IMR-90 (cell line): Measurements from ENCODE around the gene ITSN1.

ENCODE experiments used
- FOS ChIP-seq: fragments of 150-350 bp; IDR thresholded peaks from 2 replicates; pipeline ENCODE4 v1.6.1; 2016; ENCODE audit warnings: low read depth, low read length
- MXI1 ChIP-seq: IDR thresholded peaks from 2 replicates; pipeline ENCODE4 v1.6.1; 2012; ENCODE audit warnings: low read depth, mild to moderate bottlenecking, low read length, moderate library complexity, borderline replicate concordance
- RAD21 ChIP-seq: IDR thresholded peaks from 2 replicates; pipeline ENCODE4 v1.6.1; 2012; ENCODE audit warnings: low read length, improper control_type of control experiment
- TF ChIP-seq, protein P1 (sequence below): conservative IDR thresholded peaks from 2 replicates; pipeline ENCODE4 v1.5.1; 2012; ENCODE audit warnings: mild to moderate bottlenecking, low read depth, low read length, improper control_type of control experiment

DNA sequence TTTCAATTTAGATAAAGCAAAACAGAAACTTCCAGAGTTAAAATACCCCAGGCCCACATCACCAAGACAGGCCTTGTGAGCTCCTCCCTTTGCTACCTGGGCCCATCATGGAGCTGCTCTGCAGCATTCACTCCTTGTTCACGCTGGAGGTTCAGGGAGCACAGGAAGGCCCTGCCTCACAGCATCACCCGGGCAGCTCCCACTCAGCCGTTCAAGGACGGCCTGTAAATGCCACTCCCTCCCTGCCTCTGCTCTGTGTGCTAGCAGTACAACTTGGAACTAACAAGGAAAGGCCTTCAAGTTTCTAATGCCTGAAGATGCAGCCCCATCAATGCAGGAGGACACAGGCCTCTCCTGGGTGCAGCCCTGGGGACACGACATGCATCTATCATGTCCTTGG, 261.7 kb downstream of the ITSN1 start:
- TF ChIP-seq, protein P1, sequence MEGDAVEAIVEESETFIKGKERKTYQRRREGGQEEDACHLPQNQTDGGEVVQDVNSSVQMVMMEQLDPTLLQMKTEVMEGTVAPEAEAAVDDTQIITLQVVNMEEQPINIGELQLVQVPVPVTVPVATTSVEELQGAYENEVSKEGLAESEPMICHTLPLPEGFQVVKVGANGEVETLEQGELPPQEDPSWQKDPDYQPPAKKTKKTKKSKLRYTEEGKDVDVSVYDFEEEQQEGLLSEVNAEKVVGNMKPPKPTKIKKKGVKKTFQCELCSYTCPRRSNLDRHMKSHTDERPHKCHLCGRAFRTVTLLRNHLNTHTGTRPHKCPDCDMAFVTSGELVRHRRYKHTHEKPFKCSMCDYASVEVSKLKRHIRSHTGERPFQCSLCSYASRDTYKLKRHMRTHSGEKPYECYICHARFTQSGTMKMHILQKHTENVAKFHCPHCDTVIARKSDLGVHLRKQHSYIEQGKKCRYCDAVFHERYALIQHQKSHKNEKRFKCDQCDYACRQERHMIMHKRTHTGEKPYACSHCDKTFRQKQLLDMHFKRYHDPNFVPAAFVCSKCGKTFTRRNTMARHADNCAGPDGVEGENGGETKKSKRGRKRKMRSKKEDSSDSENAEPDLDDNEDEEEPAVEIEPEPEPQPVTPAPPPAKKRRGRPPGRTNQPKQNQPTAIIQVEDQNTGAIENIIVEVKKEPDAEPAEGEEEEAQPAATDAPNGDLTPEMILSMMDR: no peak
- no peak for TF ChIP-seq MXI1
- TF ChIP-seq FOS: no peak
- no peak for TF ChIP-seq RAD21
